K562 (cell line): ENCODE measurements around the gene LTBR. TPM values are rescaled to one million over a fixed set of nuclear protein-coding genes. Genes with fewer than 3 reads are reported as not detected.

Experiments used
- ATAC-seq: fragments of 200-7000 bp; cut with Tn5 transposase; 3 replicates; pipeline ENCODE4 v1.9.1; 2020; ENCODE audit warnings: moderate library complexity
- BruUV-seq: library from RNA; stranded (reverse); fragments of 400-500 nt; replicated peaks from 2 replicates; lab custom pipeline; 2021; lab: Mats Ljungman, UMichigan
- CTCF ChIA-PET: fragments of 300-600 bp; formaldehyde crosslinking; extraction: SDS; loops from one replicate; lab custom pipeline; 2021; ENCODE audit warnings: low intra/inter-chr PET ratio; lab: Yijun Ruan, JAX
- POLR2A ChIA-PET: fragments of 300-600, 350-650 bp; sonication (Branson Sonifier 250); formaldehyde crosslinking; extraction: SDS; loops from one replicate; lab custom pipeline; 2021; ENCODE audit warnings: antibody characterized with exemption, inconsistent platforms; lab: Yijun Ruan, JAX
- DNase-seq, 4 experiments: peaks; one replicate each; pipeline versions ENCODE4 v3.0.0 to v3.0.0-alpha.2; 2011 to 2018; ENCODE audit warnings: low spot score in 3 of 4, mixed read lengths in 3 of 4; ENCODE audit errors: extremely low read depth in 1 of 4
- FAIRE-seq: peaks from 2 replicates; lab custom pipeline; 2011; peaks lifted over from hg19 to GRCh38; lab: Jason Lieb, UNC
- H2AFZ ChIP-seq: 2 replicates; pipeline ENCODE4 v1.6.0; 2011; ENCODE audit warnings: low read depth, low read length, control low read depth, inconsistent platforms
- H3K27ac ChIP-seq: fragments of 200-600 bp; 3 replicates; pipeline ENCODE4 v1.8.0; 2011; ENCODE audit warnings: low read depth, mild to moderate bottlenecking, control low read depth, inconsistent platforms, low read length, moderate library complexity, mixed read lengths; ENCODE audit errors: extremely low read depth
- H3K27me3 ChIP-seq, 2 experiments: fragments of 300-600 bp in 1 of 2; 2 replicates in 1 of 2; 3 replicates in 1 of 2; pipeline versions ENCODE4 v1.6.0 to v1.8.0; 2011; ENCODE audit warnings: inconsistent platforms in 2 of 2, low read length in 2 of 2, mild to moderate bottlenecking in 1 of 2, mixed read lengths in 1 of 2, moderate library complexity in 1 of 2; ENCODE audit not compliant: control insufficient read depth in 2 of 2, insufficient read depth in 2 of 2
- H3K36me3 ChIP-seq: fragments of 300-600 bp; 3 replicates; pipeline ENCODE4 v1.8.0; 2011; ENCODE audit warnings: mild to moderate bottlenecking, low read length, inconsistent platforms; ENCODE audit not compliant: control insufficient read depth, insufficient read depth
- H3K4me1 ChIP-seq, 2 experiments: fragments of 200-600 bp in 1 of 2; replicated peaks in 1 of 2; 2 replicates in 1 of 2; 3 replicates in 1 of 2; pipeline versions ENCODE4 v1.5.1 to v1.8.0; 2011; ENCODE audit warnings: inconsistent platforms in 2 of 2, low read length in 2 of 2, mild to moderate bottlenecking in 1 of 2, mixed read lengths in 1 of 2, moderate library complexity in 1 of 2; ENCODE audit not compliant: control insufficient read depth in 2 of 2, insufficient read depth in 2 of 2
- H3K4me2 ChIP-seq: 2 replicates; pipeline ENCODE4 v1.6.1; 2011; ENCODE audit warnings: low read length, control low read depth, inconsistent platforms, mixed read lengths; ENCODE audit not compliant: insufficient read depth
- H3K4me3 ChIP-seq: fragments of 200-600 bp; sonication (generic), shearing (Covaris generic); 2 replicates; pipeline ENCODE4 v1.5.1; 2016; ENCODE audit warnings: control low read depth, inconsistent platforms
- H3K79me2 ChIP-seq: fragments of 200-600 bp; 3 replicates; pipeline ENCODE4 v1.8.0; 2011; ENCODE audit warnings: low read length, inconsistent platforms; ENCODE audit not compliant: control insufficient read depth, insufficient read depth
- H3K9ac ChIP-seq, 2 experiments: 2 replicates each; pipeline versions ENCODE4 v1.6.0 to v1.6.1; 2011; ENCODE audit warnings: low read depth in 2 of 2, low read length in 2 of 2, control low read depth in 1 of 2, inconsistent platforms in 1 of 2, mild to moderate bottlenecking in 1 of 2, mixed read lengths in 1 of 2; ENCODE audit not compliant: insufficient read depth in 1 of 2
- H3K9me1 ChIP-seq: one replicate; pipeline ENCODE4 v1.6.0; 2011; ENCODE audit warnings: inconsistent platforms, mild to moderate bottlenecking, low read length, moderate library complexity; ENCODE audit not compliant: control insufficient read depth, insufficient read depth
- H3K9me3 ChIP-seq: replicated peaks from 2 replicates; pipeline ENCODE4 v1.5.1; 2011; ENCODE audit warnings: low read depth, low read length, inconsistent platforms; ENCODE audit not compliant: control insufficient read depth, insufficient read depth
- H4K20me1 ChIP-seq: replicated peaks from 2 replicates; pipeline ENCODE4 v1.6.1; 2011; ENCODE audit warnings: low read length, inconsistent platforms, mixed read lengths; ENCODE audit not compliant: control insufficient read depth, insufficient read depth
- ARID2 ChIP-seq: fragments of 450-650 bp; IDR thresholded peaks from 2 replicates; pipeline ENCODE4 v1.6.1; 2017; ENCODE audit warnings: antibody characterized with exemption, mild to moderate bottlenecking
- CHD4 ChIP-seq: fragments of 200-600 bp; sonication (generic); IDR thresholded peaks from 3 replicates; pipeline ENCODE4 v1.6.1; 2012; ENCODE audit warnings: low read depth, mild to moderate bottlenecking, mixed read lengths, low read length, inconsistent platforms; ENCODE audit not compliant: insufficient read depth, insufficient replicate concordance, poor library complexity, severe bottlenecking
- E2F6 ChIP-seq, 2 experiments: IDR thresholded peaks; 2 replicates each; pipeline ENCODE4 v1.6.1; 2011; ENCODE audit warnings: borderline replicate concordance in 1 of 2, control low read depth in 1 of 2, low read depth in 1 of 2, low read length in 1 of 2, mild to moderate bottlenecking in 1 of 2, mixed read lengths in 1 of 2, moderate library complexity in 1 of 2; ENCODE audit not compliant: insufficient read depth in 1 of 2, insufficient read length in 1 of 2, poor library complexity in 1 of 2, severe bottlenecking in 1 of 2; ENCODE audit errors: extremely low read depth in 1 of 2
- EGR1 ChIP-seq: fragments of 450-650 bp; conservative IDR thresholded peaks from 2 replicates; pipeline ENCODE4 v1.6.1; 2017; ENCODE audit warnings: mild to moderate bottlenecking
- FOXP1 ChIP-seq: sonication (generic); formaldehyde crosslinking; IDR thresholded peaks from 2 replicates; pipeline ENCODE4 v1.8.0; 2022; ENCODE audit warnings: mild to moderate bottlenecking, missing genetic modification reagents
- SUPT5H ChIP-seq: fragments of 450-650 bp; IDR thresholded peaks from 2 replicates; pipeline ENCODE4 v1.6.1; 2016
- ZNF551 ChIP-seq: fragments of 250-450 bp; sonication (Bioruptor Pico); IDR thresholded peaks from 2 replicates; pipeline ENCODE4 v1.5.0; 2021; ENCODE audit warnings: mild to moderate bottlenecking, moderate library complexity
- WGBS: fragments of 100-300 bp; shearing (Covaris generic); methylation state at CpG from one replicate; pipeline ENCODE4 v1.1.6; 2016; ENCODE audit warnings: low coverage, mixed read lengths; ENCODE audit not compliant: insufficient coverage; ENCODE audit errors: missing lambda C conversion rate; 5-methylcytosine and 5-hydroxymethylcytosine counted together
- in situ Hi-C: fragments of 300-500 bp; cut with MboI; formaldehyde crosslinking; loops from 4 replicates; pipeline ENCODE4 v1.15.0; 2018; ENCODE audit warnings: inconsistent platforms, mixed read lengths
- intact Hi-C: fragments of 100-400 bp; cut with micrococcal nuclease; formaldehyde crosslinking; loops from 2 replicates; pipeline ENCODE4 v1.14.2; 2022
- polyA plus RNA-seq, 8 experiments: library from polyadenylated mRNA; depleted of rRNA in 4 of 8; stranded (reverse) in 5 of 8; unstranded in 3 of 8; fragments of >200 nt; fragmentation: Nextera tagmentation in 2 of 8; fragmentation: Illumina TruSeq in 1 of 8; extraction: Ambion mirVana in 2 of 8; extraction: Trizol in 1 of 8; gene quantifications; 2 replicates each; pipeline versions ENCODE4 v1.2.1 to v1.2.3, GENCODE V29; 2011 to 2014; ENCODE audit warnings: inconsistent platforms in 1 of 8, missing spikeins in 1 of 8
- total RNA-seq, 7 experiments: library from RNA; depleted of rRNA in 6 of 7; stranded (reverse); fragments of >200 nt in 6 of 7; fragmentation: Illumina TruSeq in 2 of 7; extraction: Trizol in 2 of 7; gene quantifications; 2 replicates each; pipeline versions ENCODE4 v1.2.1 to v1.2.3, GENCODE V29; 2011 to 2021; ENCODE audit warnings: low replicate concordance in 1 of 7
- TF ChIP-seq, protein P1 (sequence below): sonication (generic); formaldehyde crosslinking; IDR thresholded peaks from 2 replicates; pipeline ENCODE4 v1.8.0; 2022; ENCODE audit warnings: missing genetic modification reagents, mild to moderate bottlenecking, moderate library complexity, borderline replicate concordance

LTBR gene
- total and polyA plus RNA-seq, 9 of the 15 experiments (the other 6 are each of a cell fraction or from before 2014, with no cell fraction given) = 0.96 to 69.0 (median 35.3) TPM

- TF ChIP-seq FOXP1 (CRISPR knock-in tag) = no peak
- TF ChIP-seq CHD4 = no peak
- TF ChIP-seq E2F6 (IDR thresholded peaks at IDR 0.05; ENCODE audit: borderline replicate concordance in 1 of 2, extremely low read depth in 1 of 2, insufficient read depth in 1 of 2, insufficient read length in 1 of 2, low read depth in 1 of 2, low read length in 1 of 2, poor library complexity in 1 of 2, severe bottlenecking in 1 of 2) = no peak
- no peak for TF ChIP-seq ZNF551 (CRISPR knock-in tag)
These were observed 49.0 kb upstream of the LTBR start (continued) for GRCh38 chr12:6334940-6335450.

GRCh38 chr12:6335451-6336078 is 48.4 kb upstream of the LTBR start:
- ATAC-seq (peak; percentile 79), FAIRE-seq (peak; percentile 97), DNase-seq (peak; percentile 54 to 85 (median 65))
- H3K27me3 ChIP-seq = no peaks in the 10 kb centered on the region
- H3K9me1 ChIP-seq = no peaks in the 10 kb centered on the region
- ChIA-PET CTCF (interaction anchor here (0.6 to 2.1 kb wide), 3 partner anchors 41 to 377 kb away, joined by 3 to 9 read pairs (median 3); no protein-coding TSS in a partner anchor), POLR2A (interaction anchor here (0.6 to 4.7 kb wide), 14 partner anchors 9 to 1717 kb away, joined by 3 to 38 read pairs (median 4); partner anchors contain the start of genes LTBR and VAMP1)
- peaks cover 57% of the 10 kb centered on the region for H3K79me2 ChIP-seq
- peaks cover 54% of the 10 kb centered on the region; the same call in 2 of the 3 replicates for H3K36me3 ChIP-seq
- peaks cover 27 to 48% of the 10 kb centered on the region in 2 experiments for H3K4me1 ChIP-seq
- in situ Hi-C loops (loop anchor here (5.0 kb wide), 1 partner anchor 37 kb away; no protein-coding TSS in a partner anchor), intact Hi-C loops (loop anchor here (2.0 to 5.0 kb wide), 2 partner anchors 31 to 137 kb away; partner anchors contain the start of gene VAMP1)
- H3K4me2 ChIP-seq = peak overlapping the region; percentile 82
- H3K9ac ChIP-seq = peak overlapping the region; percentile 85 to 93
- BruUV-seq = no TSS peak
- WGBS = 6% methylated on average over 10 of the region's 11 CpGs
- no peaks in the 10 kb centered on the region for H3K9me3 ChIP-seq
- peak overlapping the region; percentile 98 for H3K27ac ChIP-seq
- H3K4me3 ChIP-seq = peak overlapping the region; percentile 39; the same call in 1 of the 2 replicates
- peak overlapping the region; percentile 79 for H2AFZ ChIP-seq
- H4K20me1 ChIP-seq = no peaks in the 10 kb centered on the region
- TF ChIP-seq EGR1 (peak; percentile 92), SUPT5H (no peak; the same call in 1 of the 2 replicates), ARID2 (peak; percentile 48; the same call in 1 of the 2 replicates)
- TF ChIP-seq, protein P1, sequence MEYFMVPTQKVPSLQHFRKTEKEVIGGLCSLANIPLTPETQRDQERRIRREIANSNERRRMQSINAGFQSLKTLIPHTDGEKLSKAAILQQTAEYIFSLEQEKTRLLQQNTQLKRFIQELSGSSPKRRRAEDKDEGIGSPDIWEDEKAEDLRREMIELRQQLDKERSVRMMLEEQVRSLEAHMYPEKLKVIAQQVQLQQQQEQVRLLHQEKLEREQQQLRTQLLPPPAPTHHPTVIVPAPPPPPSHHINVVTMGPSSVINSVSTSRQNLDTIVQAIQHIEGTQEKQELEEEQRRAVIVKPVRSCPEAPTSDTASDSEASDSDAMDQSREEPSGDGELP (CRISPR knock-in tag) = peak; percentile 89
